Liver (tissue), 3 donors: ENCODE data around the gene BTRC.

Experiments used
- CTCF ChIP-seq: fragments of 150-350 bp; IDR thresholded peaks from 2 replicates; pipeline ENCODE4 v1.5.1; 2017; ENCODE audit warnings: improper control_type of control experiment, low read depth, low read length; ENCODE audit not compliant: missing input control
- EGR1 ChIP-seq, 2 donors: IDR thresholded peaks; 2 replicates each; pipeline ENCODE4 v1.6.1; 2016 to 2018; ENCODE audit warnings: antibody characterized with exemption in 2 of 2, low read depth in 2 of 2
- GABPA ChIP-seq, 2 donors: IDR thresholded peaks in 1 of 2; conservative IDR thresholded peaks in 1 of 2; 2 replicates each; pipeline ENCODE4 v1.6.1; 2016; ENCODE audit warnings: antibody characterized with exemption in 2 of 2, mild to moderate bottlenecking in 1 of 2, moderate library complexity in 1 of 2
- YY1 ChIP-seq: IDR thresholded peaks from 2 replicates; pipeline ENCODE4 v1.6.1; 2016; ENCODE audit warnings: antibody characterized with exemption, mild to moderate bottlenecking
- donor health status: healthy.
- donor health status: healthy.

DNA sequence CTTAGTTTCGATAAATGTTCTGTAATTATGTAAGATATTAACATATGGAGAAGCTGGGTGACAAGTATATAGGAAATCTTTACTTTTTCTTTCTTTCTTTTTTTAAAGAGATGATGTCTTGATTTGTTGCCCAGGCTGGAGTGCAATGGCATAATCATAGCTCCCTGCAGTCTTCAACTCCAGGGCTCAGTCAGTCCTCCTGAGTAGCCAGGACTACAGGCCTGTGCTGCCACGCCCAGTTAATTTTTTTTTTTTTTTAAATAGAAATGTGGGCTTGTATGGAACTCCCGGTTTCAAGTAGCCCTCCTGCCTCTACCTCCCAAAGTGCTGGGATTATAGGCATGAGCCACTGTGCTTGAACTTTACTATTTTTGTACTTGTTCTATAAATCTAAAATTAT lies 122.4 kb downstream of the BTRC start:
- TF ChIP-seq CTCF (no peak), EGR1 (IDR thresholded peaks at IDR 0.05; ENCODE audit: low read depth in 2 of 2) (no peak), GABPA (IDR thresholded peaks at IDR 0.05 in 1 of 2, conservative IDR thresholded peaks at IDR 0.05 in 1 of 2) (no peak), YY1 (no peak)
